HG03520 (cell line): ENCODE results near the gene ACACA.

Experiments used
- ATAC-seq: cut with Tn5 transposase; IDR thresholded peaks from one replicate; pipeline ENCODE4 v1.9.1; 2021; ENCODE audit warnings: mild to moderate bottlenecking, moderate library complexity; ENCODE audit not compliant: unreplicated experiment

Gene ACACA

GRCh38 chr17:37399265-37399803 lies 7.3 kb downstream of the ACACA start:
- no peak for ATAC-seq

- no peak for ATAC-seq
Measured at GRCh38 chr17:37393352-37393751, 13.3 kb downstream of the ACACA start.

- no peak for ATAC-seq
Measured at GRCh38 chr17:37392024-37392590, 14.5 kb downstream of the ACACA start.

GRCh38 chr17:37391146-37391545 lies 15.5 kb downstream of the ACACA start:
- ATAC-seq, result no peak

GRCh38 chr17:37389160-37389559 lies 17.5 kb downstream of the ACACA start:
- ATAC-seq, result no peak

GRCh38 chr17:37388266-37388665 lies 18.4 kb downstream of the ACACA start:
- ATAC-seq, result no peak

- ATAC-seq, result no peak
Measured at GRCh38 chr17:37386462-37386861, 20.2 kb downstream of the ACACA start.

- ATAC-seq, result no peak
Measured at GRCh38 chr17:37385474-37385990, 21.1 kb downstream of the ACACA start.

GRCh38 chr17:37384560-37385149 lies 22.0 kb downstream of the ACACA start:
- ATAC-seq, result no peak

- ATAC-seq, result no peak
Measured at GRCh38 chr17:37382056-37382455, 24.6 kb downstream of the ACACA start.

- no peak for ATAC-seq
Measured at GRCh38 chr17:37375706-37376105, 30.9 kb downstream of the ACACA start, which contains the start of gene C17orf78. Gene C17orf78, plus strand, starts transcription at chr17:37375985. Its CDS starts 108 bp downstream, at chr17:37376093.

GRCh38 chr17:37373530-37374159 lies 33.0 kb downstream of the ACACA start:
- ATAC-seq, result no peak

- ATAC-seq, result no peak
Measured at GRCh38 chr17:37368577-37368976, 38.1 kb downstream of the ACACA start.

GRCh38 chr17:37365589-37365988 lies 41.0 kb downstream of the ACACA start:
- ATAC-seq, result no peak

- ATAC-seq, result no peak
Measured at GRCh38 chr17:37361543-37361942, 45.1 kb downstream of the ACACA start.

GRCh38 chr17:37360632-37361031 lies 46.0 kb downstream of the ACACA start:
- no peak for ATAC-seq

- no peak for ATAC-seq
Measured at GRCh38 chr17:37359682-37360188, 46.9 kb downstream of the ACACA start.

GRCh38 chr17:37358830-37359681 lies 47.6 kb downstream of the ACACA start:
- ATAC-seq, result peak; percentile 89

- ATAC-seq, result peak; percentile 4
Measured at GRCh38 chr17:37358098-37358829, 48.4 kb downstream of the ACACA start.
